ENCODE measurements around the gene SFTPA2.
"Not testable (repeated sequence)": the region's sequence is repeated elsewhere in the genome, so short reads cannot be mapped to it uniquely, and the experiment has no call there.

Gene SFTPA2

GRCh38 chr10:79595510-79595909 is 35.3 kb upstream of the SFTPA2 start:
- ChIA-PET POLR2A (no interaction called here), CTCF (no interaction called here)
- no peak for TF ChIP-seq CTCF (IDR thresholded peaks at IDR 0.05; ENCODE audit: insufficient read depth, low read length, missing control alignments)
- H3K4me3 ChIP-seq (ENCODE audit: low read depth, low read length) = no peak overlapping the region
- DNase-seq (ENCODE audit: low read depth, low spot score) = no peak

GRCh38 chr10:79594565-79594964 is 34.4 kb upstream of the SFTPA2 start:
- DNase-seq (ENCODE audit: low read depth, low spot score); H3K4me3 ChIP-seq (ENCODE audit: low read depth, low read length); CTCF ChIA-PET; POLR2A ChIA-PET: not testable (repeated sequence)

GRCh38 chr10:79593377-79593776 is 33.2 kb upstream of the SFTPA2 start:
- CTCF ChIA-PET = interaction anchor here (0.8 kb wide), 2 partner anchors 29 to 31 kb away, joined by 3 read pairs; no protein-coding TSS in a partner anchor

GRCh38 chr10:79588800-79589199 is 28.6 kb upstream of the SFTPA2 start:
- POLR2A ChIA-PET = no interaction called here
- CTCF ChIA-PET = interaction anchor here (0.6 kb wide), 1 partner anchor 16 kb away, joined by 3 read pairs; no protein-coding TSS in a partner anchor
- TF ChIP-seq CTCF (IDR thresholded peaks at IDR 0.05; ENCODE audit: insufficient read depth, low read length, missing control alignments) = no peak
- H3K4me3 ChIP-seq (ENCODE audit: low read depth, low read length) = no peak overlapping the region
- no peak for DNase-seq (ENCODE audit: low read depth, low spot score)

More at GRCh38 chr10:79593377-79593776, 33.2 kb upstream of the SFTPA2 start:
- POLR2A ChIA-PET = no interaction called here
- H3K4me3 ChIP-seq (ENCODE audit: low read depth, low read length) = no peak overlapping the region
- no peak for DNase-seq (ENCODE audit: low read depth, low spot score)
- no peak for TF ChIP-seq CTCF (IDR thresholded peaks at IDR 0.05; ENCODE audit: insufficient read depth, low read length, missing control alignments)

GRCh38 chr10:79586933-79587332 is 26.7 kb upstream of the SFTPA2 start:
- H3K4me3 ChIP-seq (ENCODE audit: low read depth, low read length) = no peak overlapping the region
- TF ChIP-seq CTCF (IDR thresholded peaks at IDR 0.05; ENCODE audit: insufficient read depth, low read length, missing control alignments) = no peak
- ChIA-PET CTCF (interaction anchor here (1.2 kb wide), 1 partner anchor 460 kb away, joined by 3 read pairs; no protein-coding TSS in a partner anchor), POLR2A (no interaction called here)
- DNase-seq (ENCODE audit: low read depth, low spot score) = no peak

GRCh38 chr10:79585870-79586527 is 25.8 kb upstream of the SFTPA2 start:
- POLR2A ChIA-PET = no interaction called here
- H3K4me3 ChIP-seq (ENCODE audit: low read depth, low read length) = no peak overlapping the region
- CTCF ChIA-PET = interaction anchor here (1.2 kb wide), 1 partner anchor 461 kb away, joined by 3 read pairs; no protein-coding TSS in a partner anchor
- TF ChIP-seq CTCF (IDR thresholded peaks at IDR 0.05; ENCODE audit: insufficient read depth, low read length, missing control alignments) = no peak
- DNase-seq (ENCODE audit: low read depth, low spot score) = no peak

- TF ChIP-seq CTCF (IDR thresholded peaks at IDR 0.05; ENCODE audit: insufficient read depth, low read length, missing control alignments) = no peak
- ChIA-PET CTCF (no interaction called here), POLR2A (no interaction called here)
- no peak overlapping the region for H3K4me3 ChIP-seq (ENCODE audit: low read depth, low read length)
- DNase-seq (ENCODE audit: low read depth, low spot score) = no peak
Measured at GRCh38 chr10:79583488-79584024, 23.3 kb upstream of the SFTPA2 start.

- H3K4me3 ChIP-seq (ENCODE audit: low read depth, low read length); CTCF ChIA-PET; POLR2A ChIA-PET; DNase-seq (ENCODE audit: low read depth, low spot score): not testable (repeated sequence)
Measured at GRCh38 chr10:79582954-79583353, 22.7 kb upstream of the SFTPA2 start.
